ENCODE data around the gene HARS2. TPM values are rescaled to one million over a fixed set of nuclear protein-coding genes. Genes with fewer than 3 reads are reported as not detected.

Gene HARS2, protein sequence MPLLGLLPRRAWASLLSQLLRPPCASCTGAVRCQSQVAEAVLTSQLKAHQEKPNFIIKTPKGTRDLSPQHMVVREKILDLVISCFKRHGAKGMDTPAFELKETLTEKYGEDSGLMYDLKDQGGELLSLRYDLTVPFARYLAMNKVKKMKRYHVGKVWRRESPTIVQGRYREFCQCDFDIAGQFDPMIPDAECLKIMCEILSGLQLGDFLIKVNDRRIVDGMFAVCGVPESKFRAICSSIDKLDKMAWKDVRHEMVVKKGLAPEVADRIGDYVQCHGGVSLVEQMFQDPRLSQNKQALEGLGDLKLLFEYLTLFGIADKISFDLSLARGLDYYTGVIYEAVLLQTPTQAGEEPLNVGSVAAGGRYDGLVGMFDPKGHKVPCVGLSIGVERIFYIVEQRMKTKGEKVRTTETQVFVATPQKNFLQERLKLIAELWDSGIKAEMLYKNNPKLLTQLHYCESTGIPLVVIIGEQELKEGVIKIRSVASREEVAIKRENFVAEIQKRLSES
- total RNA-seq, result 10 to 100 TPM; 29.3 to 31.8 (median 30.1) TPM

- Histone ChIP-seq H3K9me3 (no peaks in the 10 kb centered on the region), H3K4me3 (replicated peaks in 1 of 3) (peak within 1 kb of the TSS; percentile 12 to 58 (median 52)), H3K27me3 (no peaks in the 10 kb centered on the region), H3K4me1 (peaks cover 15% of the 10 kb centered on the region in 2 donors), H3K36me3 (peaks cover 33 to 42% of the 10 kb centered on the region in 2 donors), H3K27ac (peak within 1 kb of the TSS; percentile 38 to 77 (median 69))
- intact Hi-C loops (cut with DNase I), result loop anchor here (10.0 kb wide), 1 partner anchor 446 kb away; no protein-coding TSS in a partner anchor
- DNase-seq, result peak; percentile 90 to 92
- peak in 2 of 6 experiments; percentile 8 to 14 for TF ChIP-seq CTCF (IDR thresholded peaks at IDR 0.05)
- TF ChIP-seq POLR2A (IDR thresholded peaks at IDR 0.05), result peak in 1 of 2 donors; percentile 67
- 0% methylated on average over 45 to 59 of the region's 61 CpGs for WGBS, 2 donors
These were observed at the start of gene HARS2, which contains the start of gene HARS1 for GRCh38 chr5:140690941-140691924. Gene HARS2, plus strand, starts transcription at chr5:140691455. Its CDS starts 194 bp downstream, at chr5:140691649. Gene HARS1, minus strand, starts transcription at chr5:140691370. Its CDS starts 66 bp downstream, at chr5:140691304.

- intact Hi-C loops (cut with DNase I), result no loop called here
- WGBS, 2 donors, result 85 to 87% methylated on average over 7 to 8 of the region's 8 CpGs
- H3K4me1 ChIP-seq, result peaks cover 15 to 21% of the 10 kb centered on the region in 2 donors
- no peaks in the 10 kb centered on the region for H3K9me3 ChIP-seq
- no peak overlapping the region for H3K4me3 ChIP-seq (replicated peaks in 1 of 3)
- TF ChIP-seq POLR2A (IDR thresholded peaks at IDR 0.05) (no peak), CTCF (IDR thresholded peaks at IDR 0.05) (no peak)
- H3K27ac ChIP-seq, result no peak overlapping the region
- DNase-seq, result no peak
- peaks cover 9 to 13% of the 10 kb centered on the region in 2 donors for H3K36me3 ChIP-seq
- H3K27me3 ChIP-seq, result no peaks in the 10 kb centered on the region
These were observed 49.5 kb upstream of the HARS2 start for GRCh38 chr5:140641716-140642115.

DNA sequence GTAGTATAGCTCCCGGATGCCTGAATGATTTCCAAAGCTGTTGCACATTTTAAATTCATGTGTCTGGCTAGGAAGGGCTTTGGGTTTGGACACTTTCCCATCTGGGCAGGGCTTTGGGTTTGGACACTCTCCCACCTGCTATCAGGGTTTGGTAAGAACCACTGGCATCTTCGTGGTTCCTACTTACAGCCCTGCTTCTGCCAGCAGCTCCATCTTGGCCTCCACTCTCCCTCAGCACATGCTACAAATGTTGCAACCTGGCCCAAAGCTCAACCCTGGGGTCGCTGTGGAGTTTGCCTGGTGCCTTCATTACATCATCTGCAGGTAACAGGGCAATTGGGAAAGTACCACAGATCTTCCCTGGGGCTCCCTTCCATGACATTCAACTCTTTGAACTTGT is 48.5 kb upstream of the HARS2 start:
- no peak overlapping the region for H3K4me3 ChIP-seq (replicated peaks in 1 of 3)
- no peaks in the 10 kb centered on the region for H3K27me3 ChIP-seq
- intact Hi-C loops (cut with DNase I), result no loop called here
- TF ChIP-seq CTCF (IDR thresholded peaks at IDR 0.05) (no peak), POLR2A (IDR thresholded peaks at IDR 0.05) (no peak)
- peaks cover 9 to 13% of the 10 kb centered on the region in 2 donors for H3K36me3 ChIP-seq
- H3K27ac ChIP-seq, result no peak overlapping the region
- H3K4me1 ChIP-seq, result peaks cover 19 to 21% of the 10 kb centered on the region in 2 donors
- DNase-seq, result no peak
- H3K9me3 ChIP-seq, result no peaks in the 10 kb centered on the region
- 78 to 80% methylated on average over 3 of the region's 3 CpGs for WGBS, 2 donors

GRCh38 chr5:140647042-140647419 is 44.2 kb upstream of the HARS2 start:
- TF ChIP-seq POLR2A (IDR thresholded peaks at IDR 0.05), result no peak
- no peak for TF ChIP-seq CTCF (IDR thresholded peaks at IDR 0.05)
- Histone ChIP-seq H3K27ac (peak overlapping the region; percentile 7 to 71 (median 42)), H3K9me3 (no peaks in the 10 kb centered on the region), H3K27me3 (no peaks in the 10 kb centered on the region), H3K4me3 (replicated peaks in 1 of 3) (peak overlapping the region; percentile 37 to 83 (median 71)), H3K4me1 (peaks cover 15 to 16% of the 10 kb centered on the region in 2 donors), H3K36me3 (peaks cover 30 to 36% of the 10 kb centered on the region in 2 donors)
- intact Hi-C loops (cut with DNase I), result loop anchor here (5.0 kb wide), 2 partner anchors 100 to 245 kb away; partner anchors contain the start of genes ANKHD1 and EIF4EBP3
- WGBS, 2 donors, result 0 to 2% methylated on average over 18 to 19 of the region's 27 CpGs
- no peak for DNase-seq
